ENCODE data around the gene PDE4A.
"Not testable (repeated sequence)": the region's sequence is repeated elsewhere in the genome, so short reads cannot be mapped to it uniquely, and the experiment has no call there.

The PDE4A gene

DNA sequence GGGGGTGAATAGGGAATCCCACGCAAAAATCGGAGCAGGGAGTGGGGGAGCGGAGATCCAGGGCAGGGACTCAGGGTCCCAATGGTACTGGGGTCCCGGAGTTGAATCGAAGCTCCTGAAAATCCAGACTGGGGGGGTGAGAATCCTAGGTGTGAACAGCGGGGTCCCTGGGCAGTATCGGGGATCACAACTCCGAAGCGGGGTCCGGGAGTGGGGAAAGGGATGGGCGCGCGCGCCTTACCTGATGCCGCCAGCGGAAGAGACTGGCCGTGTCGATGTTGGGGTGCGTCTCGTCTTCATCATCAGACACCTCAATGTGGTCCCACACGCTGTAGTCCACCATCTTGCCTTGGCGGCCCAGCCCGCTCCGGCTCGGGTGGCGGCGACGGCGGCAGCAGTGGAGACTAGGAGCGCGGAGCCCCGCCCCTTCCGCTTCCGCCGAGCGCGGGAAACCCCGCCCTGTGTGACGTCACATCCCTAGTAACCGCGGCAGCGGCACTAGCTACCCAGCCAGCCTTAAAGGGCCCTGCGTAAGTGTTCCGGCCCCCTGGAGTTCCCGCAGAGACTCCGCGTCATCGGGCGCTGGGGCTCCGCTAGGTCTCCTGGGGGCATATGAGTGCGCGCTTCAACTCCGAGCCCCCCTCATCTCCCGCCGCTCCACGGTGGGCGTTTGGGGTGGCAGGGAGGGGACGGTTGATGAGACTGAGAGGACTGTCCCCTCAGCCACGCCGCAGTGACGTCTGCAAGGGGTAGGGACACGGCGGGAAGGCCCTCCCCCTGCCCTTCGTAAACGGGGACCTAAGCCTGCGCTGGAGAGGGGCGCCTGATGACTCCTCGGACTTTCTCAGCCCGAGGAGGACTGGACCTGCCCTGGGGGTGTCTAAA, 17.0 kb upstream of the PDE4A start, which contains the start of gene CDC37:
Gene CDC37 (minus strand): TSS at position 406 of the 885 bp plus-strand sequence. CDS start 63 bp downstream, at position 343.
- peak; percentile 97 to 99 (median 97) for DNase-seq (ENCODE audit: low read depth in 2 of 3, low spot score in 1 of 3)

DNA sequence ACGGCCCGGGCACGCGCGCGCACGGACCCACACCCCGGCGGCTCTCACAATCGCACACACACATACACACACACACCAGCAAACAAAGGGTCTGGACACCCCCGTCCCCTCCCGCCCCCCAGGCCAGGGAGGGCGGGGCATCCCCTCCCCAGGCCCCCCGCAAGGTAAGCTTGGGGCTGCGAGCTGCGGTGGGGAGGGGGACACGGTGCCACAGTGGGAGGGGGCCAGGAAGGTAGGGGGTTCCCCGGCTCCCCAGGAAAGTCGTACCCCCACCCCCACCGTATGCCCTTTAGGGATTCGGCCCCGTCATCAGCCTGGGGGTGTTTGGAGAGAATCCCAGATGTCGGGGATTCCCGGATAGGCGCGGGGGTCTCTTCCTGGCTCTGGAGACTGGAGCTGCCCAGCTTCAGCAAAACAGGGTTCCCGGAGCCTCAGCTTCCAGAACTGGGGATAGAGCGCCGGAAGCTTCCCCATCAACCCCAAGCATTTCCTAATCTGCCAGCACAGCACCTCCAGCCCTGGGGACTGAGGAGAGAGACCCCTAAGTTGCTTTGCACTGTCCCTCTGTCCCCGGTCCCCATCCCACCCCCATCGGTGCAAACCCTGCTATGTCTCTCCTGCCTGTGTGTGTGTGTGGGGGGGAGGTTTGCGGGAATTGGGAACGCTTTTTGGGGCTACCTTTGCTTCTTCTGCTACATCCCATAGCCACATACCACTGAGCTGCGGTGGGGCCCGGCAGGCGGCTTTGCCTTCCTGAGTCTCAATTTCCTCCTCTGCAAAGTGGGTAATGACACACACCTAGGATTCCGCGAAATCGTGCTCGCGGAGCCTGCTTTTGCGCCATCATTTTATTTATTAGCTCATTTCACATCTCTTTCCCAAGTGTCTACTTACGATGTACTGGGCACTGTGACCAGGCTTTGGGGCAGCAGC, 15.2 kb upstream of the PDE4A start:
- peak in 1 of 3 donors; percentile 48 for DNase-seq (ENCODE audit: low read depth in 2 of 3, low spot score in 1 of 3)

DNA sequence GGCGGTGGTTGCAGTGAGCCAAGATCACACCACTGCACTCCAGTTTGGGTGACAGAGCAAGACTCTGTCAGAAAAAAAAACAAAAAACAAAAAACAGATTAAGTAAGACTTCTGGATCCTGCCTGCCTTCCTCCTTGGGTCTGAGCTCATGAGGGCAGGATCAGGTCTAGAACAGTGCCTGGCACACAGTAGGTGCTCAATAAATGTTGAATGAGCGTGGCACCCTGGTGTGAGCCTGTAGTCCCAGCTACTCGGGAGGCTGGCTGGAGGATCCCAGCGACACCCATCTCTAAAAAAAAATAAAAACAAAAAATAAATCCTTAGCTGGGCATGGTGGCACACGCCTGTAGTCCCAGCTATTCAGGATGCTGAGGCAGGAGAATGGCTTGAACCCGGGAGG, 14.1 kb upstream of the PDE4A start:
- DNase-seq (ENCODE audit: low read depth in 2 of 3, low spot score in 1 of 3), result no peak

DNA sequence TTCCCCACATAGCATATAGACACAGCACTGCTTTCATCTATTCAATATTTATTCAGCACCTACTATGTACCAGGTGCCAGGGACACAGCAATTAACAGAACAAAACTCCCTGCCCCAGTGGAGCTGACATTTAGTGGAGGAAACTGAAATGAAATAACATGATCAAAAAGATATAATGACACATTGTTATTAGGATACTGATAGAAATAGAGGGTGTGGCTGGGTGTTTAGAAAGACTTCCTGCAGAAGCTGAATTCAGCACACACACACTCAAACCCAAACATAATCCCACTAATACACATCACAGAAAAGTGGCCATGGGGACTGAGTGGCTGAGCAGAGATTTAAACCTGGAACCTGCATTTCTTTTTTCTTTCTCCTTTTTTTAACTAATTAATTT, 13.2 kb upstream of the PDE4A start:
- no peak for DNase-seq (ENCODE audit: low read depth in 2 of 3, low spot score in 1 of 3)

DNA sequence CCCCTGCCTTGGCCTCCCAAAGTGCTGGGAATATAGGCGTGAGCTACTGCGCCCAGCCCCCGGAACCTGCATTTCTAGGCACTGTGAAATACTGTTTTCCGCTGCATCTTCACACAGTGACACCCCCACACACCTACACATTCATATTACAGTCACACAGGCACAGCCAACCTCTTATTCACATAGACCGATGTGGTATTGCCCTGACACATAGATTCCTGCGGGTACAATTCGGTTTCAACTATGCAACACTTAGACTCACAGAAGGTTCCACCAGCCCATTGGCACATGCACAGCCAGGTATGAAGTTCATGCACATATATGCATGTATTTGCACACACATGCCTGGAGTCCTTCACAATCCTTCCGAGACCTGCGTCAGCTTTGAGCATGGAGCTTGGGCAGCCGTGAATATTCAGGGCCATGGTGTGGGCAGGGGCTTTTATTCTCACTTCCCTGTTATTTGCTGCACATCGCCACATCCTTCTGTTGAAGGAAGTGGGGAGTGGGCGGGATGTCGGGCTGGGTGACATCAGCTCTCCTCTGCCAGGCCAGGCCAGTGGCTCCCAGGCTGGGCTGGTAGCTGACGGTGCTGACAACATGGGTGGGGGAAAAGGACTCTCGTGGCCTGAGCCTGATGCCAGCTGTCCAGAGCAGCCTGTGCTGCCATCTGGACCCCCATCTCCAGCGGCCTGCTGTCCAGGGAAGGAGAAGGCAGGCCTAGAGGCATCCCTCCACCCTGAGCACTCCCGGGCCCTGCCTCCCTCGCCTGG, 11.6 kb upstream of the PDE4A start:
- DNase-seq (ENCODE audit: low read depth in 2 of 3, low spot score in 1 of 3), result peak in 1 of 3 donors; percentile 58

DNA sequence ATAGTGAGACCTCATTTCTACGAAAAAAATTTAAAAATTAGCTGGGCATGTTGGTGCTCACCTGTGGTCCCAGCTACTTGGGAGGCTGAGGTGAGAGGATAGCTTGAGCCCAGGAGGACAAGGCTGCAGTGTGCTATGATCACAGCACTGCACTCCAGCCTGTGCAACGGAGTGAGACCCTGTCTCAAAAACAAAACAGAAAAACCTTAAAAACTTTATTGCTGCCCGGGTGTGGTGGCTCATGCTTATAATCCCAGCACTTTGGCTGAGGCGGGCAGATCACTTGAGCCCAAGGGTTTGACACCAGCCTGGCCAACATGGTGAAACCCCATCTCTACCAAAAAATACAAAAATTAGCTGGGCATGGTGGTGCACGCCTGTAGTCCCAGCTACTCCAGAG, 9.1 kb upstream of the PDE4A start:
- not testable (repeated sequence) for DNase-seq (ENCODE audit: low read depth in 2 of 3, low spot score in 1 of 3)

DNA sequence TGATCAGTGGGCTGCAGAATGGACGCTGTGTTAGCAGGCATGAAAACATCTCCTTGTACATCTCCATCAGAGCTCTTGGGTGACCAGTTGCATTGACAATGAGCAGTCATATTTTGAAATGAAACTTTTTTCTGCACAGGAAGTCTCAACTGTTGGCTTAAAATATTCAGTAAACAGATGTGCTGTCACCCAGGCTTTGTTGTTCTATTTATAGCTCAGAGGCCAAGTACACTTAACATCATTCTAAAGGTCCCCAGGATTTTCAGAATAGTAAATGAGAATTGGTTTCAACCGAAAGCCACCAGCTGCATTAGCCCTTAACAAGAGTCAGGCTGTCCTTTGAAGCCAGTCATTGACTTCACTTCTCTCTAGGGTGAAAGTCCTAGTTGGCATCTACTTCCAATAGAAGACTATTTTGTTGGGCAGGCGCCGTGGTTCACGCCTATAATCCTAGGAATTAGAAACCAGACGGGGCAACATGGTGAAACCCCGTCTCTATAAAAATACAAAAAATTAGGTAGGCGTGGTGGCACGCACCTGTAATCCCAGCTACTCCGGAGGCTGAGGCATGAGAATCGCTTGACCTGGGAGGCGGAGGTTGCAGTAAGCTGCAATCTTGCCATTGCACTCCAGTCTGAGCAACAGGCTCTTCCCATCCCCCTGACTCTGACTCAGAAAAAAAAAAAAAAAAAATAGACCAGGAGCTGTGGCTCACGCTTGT, 7.9 kb upstream of the PDE4A start:
- no peak for DNase-seq (ENCODE audit: low read depth in 2 of 3, low spot score in 1 of 3)

DNA sequence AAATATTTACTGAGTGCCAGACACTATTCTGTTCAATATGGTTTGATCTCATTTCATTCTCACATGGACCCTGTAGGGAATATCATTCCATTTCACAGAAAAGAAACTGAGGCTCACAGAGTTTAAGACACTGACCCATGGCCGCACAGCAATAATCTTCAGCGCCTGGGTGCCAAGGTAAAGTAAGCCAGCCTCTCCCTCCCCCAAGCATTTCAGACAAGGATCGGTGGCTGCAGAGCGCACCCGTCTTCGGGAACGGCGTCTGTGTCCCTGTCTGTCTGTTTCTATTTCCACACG, 4.3 kb upstream of the PDE4A start:
- DNase-seq (ENCODE audit: low read depth in 2 of 3, low spot score in 1 of 3), result no peak

DNA sequence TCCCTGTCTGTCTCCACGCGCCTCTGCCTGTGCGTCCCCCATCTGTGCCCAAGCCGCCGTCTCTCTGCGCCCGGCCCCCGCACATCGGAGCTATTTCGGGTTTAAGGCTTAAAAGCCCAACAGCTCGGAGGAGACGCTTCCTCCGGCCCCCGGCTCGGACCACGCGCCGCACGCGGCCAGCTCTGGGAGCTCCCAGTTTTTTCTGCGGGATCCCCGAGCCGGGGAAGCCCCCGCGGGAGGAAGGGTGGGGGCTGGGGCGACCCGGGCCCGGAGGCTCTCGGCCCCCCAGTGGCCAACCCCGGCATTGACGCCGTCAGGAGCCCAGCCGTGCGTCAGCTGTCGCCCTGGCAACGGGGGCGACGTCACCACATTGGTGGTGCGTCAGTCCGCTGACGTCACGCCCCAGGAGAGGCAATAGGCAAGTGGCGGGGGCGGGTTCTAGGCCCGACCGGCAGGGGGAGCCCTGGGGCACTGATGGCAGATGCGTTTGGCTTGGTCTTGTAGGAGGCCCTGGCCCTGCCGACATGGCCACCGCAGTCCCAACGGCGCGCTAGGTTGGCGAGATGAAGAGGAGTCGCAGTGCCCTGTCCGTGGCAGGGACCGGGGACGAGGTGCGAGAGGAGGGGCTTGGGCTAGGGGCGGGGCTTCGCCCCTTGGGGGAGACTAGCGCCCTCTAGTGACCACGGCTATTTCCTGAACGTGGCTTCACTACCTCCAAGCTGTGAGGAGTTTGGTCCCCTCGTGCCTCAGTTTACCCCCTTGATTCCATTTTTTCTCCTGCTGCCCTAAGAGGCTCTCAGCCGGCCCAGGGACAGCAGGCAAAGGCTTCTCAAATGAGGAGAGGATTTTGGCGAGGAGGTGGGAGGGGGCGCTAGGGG, 3.7 kb upstream of the PDE4A start:
- peak; percentile 91 to 95 (median 93) for DNase-seq (ENCODE audit: low read depth in 2 of 3, low spot score in 1 of 3)

DNA sequence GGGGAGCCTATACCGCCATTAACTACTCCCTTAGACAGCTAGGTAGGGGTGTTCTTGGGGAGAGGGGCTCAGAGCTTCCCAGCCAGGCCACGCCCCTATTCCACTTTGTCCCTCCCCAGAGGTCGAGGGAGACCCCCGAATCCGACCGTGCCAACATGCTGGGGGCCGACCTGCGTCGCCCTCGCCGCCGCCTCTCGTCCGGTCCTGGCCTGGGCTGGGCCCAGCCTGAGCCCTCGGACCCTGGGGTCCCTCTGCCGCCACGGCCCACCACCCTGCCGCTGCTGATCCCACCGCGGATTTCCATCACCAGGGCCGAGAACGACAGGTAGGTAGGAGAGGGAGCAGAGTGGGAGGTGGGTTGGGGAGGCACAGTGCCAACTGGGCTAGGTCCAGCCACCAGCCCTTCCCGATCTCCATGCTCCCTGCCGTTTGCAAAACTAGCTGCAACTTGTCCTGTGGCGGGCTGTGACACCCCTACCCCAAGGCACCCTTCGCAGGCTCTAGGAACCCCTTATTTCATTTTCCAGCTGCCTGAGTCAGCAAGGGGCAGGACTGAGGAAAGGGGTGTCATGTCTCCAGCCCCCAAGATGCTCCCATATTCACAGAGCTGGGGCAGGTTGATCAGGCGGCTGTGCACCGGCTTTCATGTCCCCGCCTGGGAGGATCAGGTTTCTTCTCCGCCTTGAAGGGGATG, 2.6 kb upstream of the PDE4A start:
- no peak for DNase-seq (ENCODE audit: low read depth in 2 of 3, low spot score in 1 of 3)

DNA sequence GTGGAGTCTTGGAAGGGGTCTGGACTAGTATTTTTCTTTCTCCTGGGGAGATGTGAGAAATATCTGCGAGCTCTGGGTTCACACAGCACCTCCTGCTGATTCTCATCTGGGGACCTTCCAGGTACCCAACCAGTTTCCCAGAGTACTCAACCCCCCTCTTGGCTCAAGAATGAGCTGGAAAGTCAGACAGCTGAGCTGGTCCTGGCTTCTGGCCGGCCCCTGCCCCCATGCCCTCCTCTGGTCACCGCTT, 2.2 kb upstream of the PDE4A start:
- no peak for DNase-seq (ENCODE audit: low read depth in 2 of 3, low spot score in 1 of 3)

DNA sequence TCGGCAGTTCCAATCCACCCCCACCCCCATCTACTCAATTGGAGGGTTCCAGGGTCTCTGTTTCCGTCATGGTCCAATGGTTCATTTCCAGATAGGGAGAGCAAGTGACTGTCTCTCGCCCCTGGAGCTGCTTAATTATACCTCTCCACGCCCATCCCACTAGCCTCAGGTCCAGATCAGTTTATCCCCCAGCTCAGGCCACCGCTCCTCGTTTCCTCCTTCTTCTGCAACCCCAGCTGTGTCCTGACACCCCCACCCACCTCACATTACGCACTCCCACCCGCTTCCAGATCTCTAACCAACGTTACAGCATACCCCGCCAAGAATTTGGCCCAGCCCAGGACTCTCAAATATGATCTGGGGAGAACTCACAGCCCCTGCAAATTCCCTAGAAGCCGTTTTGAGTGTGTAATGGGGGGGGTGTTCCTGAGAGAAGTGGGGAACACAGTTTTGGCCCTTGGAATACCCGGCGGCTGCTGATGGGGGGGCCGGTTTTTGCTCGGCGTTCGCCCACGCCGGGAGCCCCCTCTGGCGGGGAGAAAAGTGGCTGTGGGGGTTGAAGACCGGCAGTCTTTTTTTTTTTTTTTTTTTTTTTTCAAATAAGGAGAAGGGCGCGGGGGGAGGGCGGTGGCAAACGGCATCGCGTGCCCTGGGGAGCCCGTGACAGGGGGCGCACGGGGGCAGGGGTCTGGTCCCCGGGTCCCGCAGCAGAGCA, 1.7 kb upstream of the PDE4A start:
- no peak for DNase-seq (ENCODE audit: low read depth in 2 of 3, low spot score in 1 of 3)

DNA sequence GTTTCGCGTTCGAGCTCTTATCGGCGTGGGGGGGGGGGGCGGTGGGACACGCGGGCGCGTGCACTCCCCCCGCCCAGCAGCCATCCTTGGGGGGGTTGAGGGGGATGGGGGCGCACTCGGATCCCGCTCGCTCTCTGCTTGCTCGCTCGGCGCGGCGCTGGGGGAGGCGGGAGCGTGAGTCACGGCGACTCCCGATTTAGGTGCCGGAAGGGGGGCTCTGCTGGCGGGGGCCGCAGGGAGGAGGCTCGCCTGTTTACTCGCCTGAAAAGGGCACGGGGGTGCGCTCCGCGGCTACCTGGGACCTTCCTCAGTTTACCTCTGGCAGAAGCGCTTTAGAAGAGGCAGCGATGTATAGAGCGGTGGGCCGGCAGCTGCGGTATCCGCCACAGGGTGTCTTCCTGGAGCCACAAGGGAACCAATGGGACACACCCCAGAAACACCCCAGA, 1.1 kb upstream of the PDE4A start:
- no peak for DNase-seq (ENCODE audit: low read depth in 2 of 3, low spot score in 1 of 3)

DNA sequence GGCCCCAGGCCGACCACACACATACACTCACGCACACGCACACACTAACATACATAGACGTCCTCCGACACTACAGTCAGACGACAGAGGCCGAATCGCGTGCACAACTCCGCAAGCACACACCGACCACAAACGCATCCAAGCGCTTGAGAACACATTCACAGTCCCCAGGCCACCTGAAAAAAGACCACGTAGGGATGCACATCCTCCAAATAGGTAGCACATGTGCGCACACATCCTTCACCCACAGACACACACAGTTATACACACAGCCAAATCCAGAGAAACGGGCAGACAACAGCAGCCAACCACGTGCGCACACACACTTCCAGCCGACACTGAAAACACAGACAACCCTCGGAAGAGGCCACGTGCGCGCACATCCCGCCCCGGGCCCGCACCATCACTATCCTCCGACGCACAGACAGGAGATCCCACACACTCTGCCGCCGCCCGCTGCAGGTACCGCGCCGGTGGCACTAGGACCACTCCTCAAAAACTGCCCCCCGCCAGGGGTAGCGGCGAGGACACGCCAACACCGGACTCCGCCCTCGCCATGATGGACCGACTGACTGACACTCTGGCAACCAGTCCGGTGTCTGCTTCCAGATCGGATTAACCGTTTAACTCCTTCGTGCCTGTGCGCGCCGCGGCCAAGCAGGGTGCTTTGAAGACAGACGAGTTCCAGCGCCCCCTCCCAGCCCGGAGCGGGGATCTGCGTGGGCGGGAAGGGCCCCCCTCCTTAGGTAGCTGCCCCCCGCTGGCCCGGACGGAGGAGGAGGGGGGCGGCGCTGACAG, 493 bp upstream of the PDE4A start:
- no peak for DNase-seq (ENCODE audit: low read depth in 2 of 3, low spot score in 1 of 3)

DNA sequence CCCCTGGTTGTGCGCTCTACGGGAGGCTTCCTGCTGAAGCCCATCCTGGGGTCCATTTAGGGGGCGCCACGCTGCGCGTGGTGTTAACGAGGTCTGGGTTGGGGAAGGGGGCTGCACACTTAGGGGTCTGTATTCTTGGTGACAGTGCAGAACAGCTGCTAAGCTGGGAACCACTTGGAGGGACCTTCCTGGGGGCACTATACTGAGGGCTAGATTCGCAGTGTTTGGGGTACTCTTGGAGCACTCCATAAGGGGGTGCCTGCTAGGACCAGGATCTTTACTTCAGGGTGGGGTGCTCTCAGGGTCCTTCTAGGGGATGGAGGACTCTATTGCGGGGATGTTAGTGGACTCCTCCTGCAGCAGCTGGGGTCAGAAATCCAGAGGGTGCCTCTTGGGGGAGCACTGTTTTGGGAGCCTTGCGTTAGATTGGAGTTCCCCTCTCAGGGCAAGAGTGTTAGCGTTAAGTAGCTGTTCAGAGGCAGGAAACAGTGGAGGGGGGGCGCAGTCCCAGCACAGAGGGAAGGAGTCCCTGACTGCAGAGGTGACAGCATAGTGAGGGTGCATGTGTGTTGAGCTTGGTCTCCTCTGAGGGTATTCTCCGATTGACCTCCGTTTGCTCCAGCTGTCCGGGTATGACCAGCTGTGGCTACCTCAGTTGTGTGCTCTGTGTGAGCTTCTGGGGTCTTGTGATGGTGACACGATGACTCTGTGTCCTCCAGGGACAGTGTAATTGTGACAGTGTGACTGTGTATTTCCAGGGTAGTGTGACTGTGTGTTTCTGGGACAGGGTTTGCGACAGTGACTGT, 1.1 kb downstream of the PDE4A start:
- no peak for DNase-seq (ENCODE audit: low read depth in 2 of 3, low spot score in 1 of 3)

DNA sequence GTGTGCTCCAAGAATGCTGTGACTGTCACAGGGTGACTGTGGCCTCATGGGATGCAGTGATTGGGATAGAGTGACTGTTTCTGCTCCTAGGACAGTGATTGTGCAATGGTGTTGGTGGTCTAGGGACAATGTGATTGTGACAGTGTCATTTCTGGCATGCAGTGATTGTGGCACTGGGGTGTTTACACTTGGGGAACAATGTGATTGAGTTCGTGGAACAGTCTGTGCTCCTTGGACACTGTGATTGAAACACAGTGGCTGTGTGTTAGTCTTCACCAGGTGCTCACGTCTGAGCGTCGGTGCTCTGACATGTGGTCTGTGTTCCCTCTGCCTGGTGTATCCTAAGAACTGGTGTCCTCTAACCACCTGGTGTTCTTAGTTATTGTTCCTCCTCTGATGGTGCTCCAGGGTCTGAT, 1.7 kb downstream of the PDE4A start:
- DNase-seq (ENCODE audit: low read depth in 2 of 3, low spot score in 1 of 3), result no peak

DNA sequence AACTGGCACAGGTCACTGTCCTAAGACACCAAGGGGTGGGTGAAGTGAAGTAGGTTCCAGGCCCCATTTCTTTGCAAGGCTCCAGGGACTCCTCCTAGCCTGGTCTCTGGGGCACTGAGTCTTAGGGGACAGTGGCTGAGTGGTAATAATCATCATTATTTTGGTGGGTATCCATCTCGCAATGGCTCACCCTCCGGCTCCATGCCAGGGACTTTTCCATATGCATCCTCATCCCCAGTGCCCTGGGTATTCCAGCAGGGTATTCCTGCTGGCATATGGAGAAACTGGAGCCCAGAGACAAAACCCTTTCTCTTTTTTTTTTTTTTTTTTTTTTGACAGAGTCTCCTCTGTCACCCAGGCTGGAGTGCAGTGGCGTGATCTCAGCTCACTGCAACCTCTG, 2.5 kb downstream of the PDE4A start:
- no peak for DNase-seq (ENCODE audit: low read depth in 2 of 3, low spot score in 1 of 3)
